Measurements from ENCODE around the gene FBN3.

DNA sequence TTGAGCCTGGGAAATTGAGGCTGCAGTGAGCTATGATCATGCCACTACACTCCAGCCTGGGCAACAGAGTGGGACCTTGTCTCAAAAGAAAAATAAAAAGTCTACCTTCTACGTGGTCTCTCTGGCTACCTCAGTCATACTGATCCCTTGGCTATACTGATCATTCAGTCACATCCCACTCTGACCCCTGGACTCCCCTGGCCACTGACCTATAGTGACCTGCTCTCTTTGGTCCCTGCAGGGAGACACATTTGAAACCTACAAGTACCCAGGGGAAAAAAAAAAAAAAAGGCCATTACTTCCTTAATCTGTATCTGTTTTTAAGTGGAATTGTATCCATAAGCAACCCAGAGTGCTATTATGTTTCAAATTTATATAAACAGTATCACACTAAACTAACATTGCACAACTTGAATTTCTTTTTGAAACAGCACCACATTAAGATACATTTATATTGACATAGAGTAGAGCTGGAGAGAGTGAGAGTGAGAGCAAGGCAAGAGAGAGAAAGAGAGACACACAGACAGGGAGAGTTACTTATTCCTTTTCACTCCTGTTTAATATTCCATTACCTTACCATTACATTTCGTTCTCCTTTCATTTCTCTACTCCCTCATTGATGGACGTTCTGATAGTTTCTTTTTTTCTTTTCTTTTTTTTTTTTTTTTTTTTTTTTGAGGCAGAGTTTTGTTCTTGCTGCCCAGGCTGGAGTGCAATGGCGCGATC lies 36.1 kb upstream of the FBN3 start:
- TF ChIP-seq, protein P1, sequence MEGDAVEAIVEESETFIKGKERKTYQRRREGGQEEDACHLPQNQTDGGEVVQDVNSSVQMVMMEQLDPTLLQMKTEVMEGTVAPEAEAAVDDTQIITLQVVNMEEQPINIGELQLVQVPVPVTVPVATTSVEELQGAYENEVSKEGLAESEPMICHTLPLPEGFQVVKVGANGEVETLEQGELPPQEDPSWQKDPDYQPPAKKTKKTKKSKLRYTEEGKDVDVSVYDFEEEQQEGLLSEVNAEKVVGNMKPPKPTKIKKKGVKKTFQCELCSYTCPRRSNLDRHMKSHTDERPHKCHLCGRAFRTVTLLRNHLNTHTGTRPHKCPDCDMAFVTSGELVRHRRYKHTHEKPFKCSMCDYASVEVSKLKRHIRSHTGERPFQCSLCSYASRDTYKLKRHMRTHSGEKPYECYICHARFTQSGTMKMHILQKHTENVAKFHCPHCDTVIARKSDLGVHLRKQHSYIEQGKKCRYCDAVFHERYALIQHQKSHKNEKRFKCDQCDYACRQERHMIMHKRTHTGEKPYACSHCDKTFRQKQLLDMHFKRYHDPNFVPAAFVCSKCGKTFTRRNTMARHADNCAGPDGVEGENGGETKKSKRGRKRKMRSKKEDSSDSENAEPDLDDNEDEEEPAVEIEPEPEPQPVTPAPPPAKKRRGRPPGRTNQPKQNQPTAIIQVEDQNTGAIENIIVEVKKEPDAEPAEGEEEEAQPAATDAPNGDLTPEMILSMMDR (conservative IDR thresholded peaks at IDR 0.05; ENCODE audit: low read length) = no peak
- no peak for TF ChIP-seq EZH2phosphoT487 (IDR thresholded peaks at IDR 0.05; ENCODE audit: borderline replicate concordance)

All from Loucy (cell line).